ENCODE data around the gene NLRX1. TPM values are rescaled to one million over a fixed set of nuclear protein-coding genes. Genes with fewer than 3 reads are reported as not detected.

Gene NLRX1
- total and polyA plus RNA-seq, 10 donors, result 3.6 to 18.7 (median 14.0) TPM

DNA sequence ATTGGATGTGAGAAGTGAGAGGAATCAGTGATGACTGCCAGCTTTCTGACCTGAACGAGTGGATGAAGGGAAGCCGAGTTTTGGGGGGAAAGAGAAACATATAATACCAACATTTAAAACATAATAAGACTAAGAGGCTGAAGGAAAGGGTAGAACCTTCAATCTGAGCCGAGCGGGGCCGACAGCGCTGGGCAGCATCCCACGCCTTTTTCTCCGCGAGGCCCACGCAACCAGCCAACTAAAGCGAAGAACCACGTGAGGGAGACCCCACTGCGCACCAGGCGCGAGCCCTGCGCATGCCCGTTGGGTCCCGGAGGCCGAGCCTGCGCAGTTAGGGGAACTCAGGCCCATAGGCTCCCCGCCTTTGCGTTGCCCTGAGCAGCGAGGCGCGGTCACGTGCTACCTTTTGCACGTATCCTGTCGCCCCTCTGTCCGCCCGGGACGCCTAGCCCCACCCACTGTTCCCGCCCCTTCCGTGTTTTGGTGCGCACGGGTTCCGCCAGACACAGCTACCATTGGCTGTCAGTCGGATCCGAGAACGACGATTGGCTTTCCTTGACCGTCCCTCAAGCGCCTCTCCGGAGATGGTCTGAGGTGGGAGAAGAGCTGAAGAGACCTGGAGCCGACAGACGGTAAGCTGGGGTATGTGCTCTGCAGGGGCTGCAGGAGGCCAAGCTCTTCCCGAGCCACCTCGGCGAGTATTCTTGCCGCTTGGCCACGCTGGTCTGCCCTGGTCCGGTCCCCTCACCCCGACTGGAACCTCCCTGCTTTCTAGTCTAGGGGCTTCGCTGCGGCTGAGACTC, 47.3 kb upstream of the NLRX1 start, which contains the start of gene HINFP:
TSS of gene HINFP (plus strand) at position 573 of the 803 bp plus-strand sequence. CDS start 5,365 bp downstream, outside the sequence.
- intact Hi-C loops (cut with DNase I; ENCODE audit: low total_unique reads), result no loop called here
- WGBS, 5 donors, result 0 to 1% (median 1%) methylated on average over 45 to 54 of the region's 54 CpGs
- peak; percentile 100 for DNase-seq
- H3K27me3 ChIP-seq (replicated peaks in 1 of 7), result no peaks in the 10 kb centered on the region
- peak within 1 kb of the TSS; percentile 80 to 100 (median 92) for H3K4me3 ChIP-seq
- H3K36me3 ChIP-seq, result peaks cover 0 to 43% (median 18%) of the 10 kb centered on the region in 6 donors
- peak within 1 kb of the TSS; percentile 68 to 92 (median 87) for H3K27ac ChIP-seq
- H3K4me1 ChIP-seq, result peaks cover 14 to 68% (median 31%) of the 10 kb centered on the region in 6 donors
- H3K9me3 ChIP-seq, result no peaks in the 10 kb centered on the region
- TF ChIP-seq POLR2AphosphoS5 (IDR thresholded peaks at IDR 0.05) (peak; percentile 95 to 97 (median 96)), POLR2A (IDR thresholded peaks at IDR 0.05) (peak in 2 of 3 donors; percentile 24 to 69)
- TF ChIP-seq, protein P1, sequence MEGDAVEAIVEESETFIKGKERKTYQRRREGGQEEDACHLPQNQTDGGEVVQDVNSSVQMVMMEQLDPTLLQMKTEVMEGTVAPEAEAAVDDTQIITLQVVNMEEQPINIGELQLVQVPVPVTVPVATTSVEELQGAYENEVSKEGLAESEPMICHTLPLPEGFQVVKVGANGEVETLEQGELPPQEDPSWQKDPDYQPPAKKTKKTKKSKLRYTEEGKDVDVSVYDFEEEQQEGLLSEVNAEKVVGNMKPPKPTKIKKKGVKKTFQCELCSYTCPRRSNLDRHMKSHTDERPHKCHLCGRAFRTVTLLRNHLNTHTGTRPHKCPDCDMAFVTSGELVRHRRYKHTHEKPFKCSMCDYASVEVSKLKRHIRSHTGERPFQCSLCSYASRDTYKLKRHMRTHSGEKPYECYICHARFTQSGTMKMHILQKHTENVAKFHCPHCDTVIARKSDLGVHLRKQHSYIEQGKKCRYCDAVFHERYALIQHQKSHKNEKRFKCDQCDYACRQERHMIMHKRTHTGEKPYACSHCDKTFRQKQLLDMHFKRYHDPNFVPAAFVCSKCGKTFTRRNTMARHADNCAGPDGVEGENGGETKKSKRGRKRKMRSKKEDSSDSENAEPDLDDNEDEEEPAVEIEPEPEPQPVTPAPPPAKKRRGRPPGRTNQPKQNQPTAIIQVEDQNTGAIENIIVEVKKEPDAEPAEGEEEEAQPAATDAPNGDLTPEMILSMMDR (IDR thresholded peaks at IDR 0.05 in 8 of 11, conservative IDR thresholded peaks at IDR 0.05 in 3 of 11), result peak in 3 of 11 experiments; percentile 8 to 36 (median 15)

DNA sequence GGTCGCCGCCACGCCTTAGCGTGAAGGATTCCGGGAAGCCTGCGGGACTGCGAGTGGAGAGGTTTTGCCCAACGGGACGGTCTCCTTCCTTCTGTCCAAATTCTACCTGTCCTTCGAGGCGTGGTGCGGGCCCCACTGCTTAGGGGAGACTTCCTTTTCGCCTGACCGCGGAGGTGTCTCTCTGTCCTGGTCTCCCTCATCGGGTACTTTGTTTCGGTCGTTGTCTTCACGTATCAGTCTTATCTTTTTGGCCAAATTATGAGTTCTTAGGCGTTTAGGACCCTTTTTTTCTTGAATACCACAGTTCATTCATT, 46.8 kb upstream of the NLRX1 start:
- Histone ChIP-seq H3K4me3 (peak overlapping the region; percentile 80 to 100 (median 92)), H3K27ac (peak overlapping the region; percentile 68 to 92 (median 86)), H3K4me1 (peaks cover 14 to 68% (median 34%) of the 10 kb centered on the region in 6 donors), H3K9me3 (no peaks in the 10 kb centered on the region), H3K27me3 (replicated peaks in 1 of 7) (no peaks in the 10 kb centered on the region), H3K36me3 (peaks cover 0 to 43% (median 14%) of the 10 kb centered on the region in 6 donors)
- 0 to 1% (median 0%) methylated on average over 20 of the region's 20 CpGs for WGBS, 5 donors
- DNase-seq, result no peak
- intact Hi-C loops (cut with DNase I; ENCODE audit: low total_unique reads), result no loop called here
- no peak for TF ChIP-seq POLR2A (IDR thresholded peaks at IDR 0.05)
- TF ChIP-seq, protein P1 (IDR thresholded peaks at IDR 0.05 in 8 of 11, conservative IDR thresholded peaks at IDR 0.05 in 3 of 11), result no peak

DNA sequence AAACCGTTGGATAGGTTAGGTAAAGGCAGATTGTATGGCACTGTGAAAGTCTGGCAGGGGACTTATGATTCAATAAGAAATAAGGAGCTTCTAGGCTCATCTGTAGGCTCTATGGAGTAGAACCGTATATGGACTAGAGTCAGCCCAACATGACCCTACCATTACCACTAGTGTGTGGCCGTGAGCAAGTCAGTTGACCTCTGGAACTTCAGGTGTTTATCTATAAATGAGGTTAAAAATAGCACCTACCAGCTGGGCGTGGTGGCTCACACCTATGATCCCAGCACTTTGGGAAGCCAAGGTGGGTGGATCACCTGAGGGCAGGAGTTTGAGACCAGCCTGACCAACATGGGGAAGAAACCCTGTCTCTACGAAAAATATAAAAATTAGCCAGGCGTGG, 42.7 kb upstream of the NLRX1 start:
- no peak for TF ChIP-seq POLR2A (IDR thresholded peaks at IDR 0.05)
- TF ChIP-seq, protein P1 (IDR thresholded peaks at IDR 0.05 in 8 of 11, conservative IDR thresholded peaks at IDR 0.05 in 3 of 11), result no peak
- no peak for TF ChIP-seq POLR2AphosphoS5 (IDR thresholded peaks at IDR 0.05)
- H3K27ac ChIP-seq, result peak overlapping the region in 1 of 8 donors; percentile 41
- peaks cover 20 to 78% (median 43%) of the 10 kb centered on the region in 6 donors for H3K4me1 ChIP-seq
- H3K27me3 ChIP-seq (replicated peaks in 1 of 7), result no peaks in the 10 kb centered on the region
- no peak overlapping the region for H3K4me3 ChIP-seq
- no peaks in the 10 kb centered on the region for H3K9me3 ChIP-seq
- DNase-seq, result no peak
- intact Hi-C loops (cut with DNase I; ENCODE audit: low total_unique reads), result no loop called here
- WGBS, 5 donors, result 88 to 96% (median 94%) methylated on average over 6 of the region's 6 CpGs
- peaks cover 0 to 73% (median 39%) of the 10 kb centered on the region in 6 donors for H3K36me3 ChIP-seq

DNA sequence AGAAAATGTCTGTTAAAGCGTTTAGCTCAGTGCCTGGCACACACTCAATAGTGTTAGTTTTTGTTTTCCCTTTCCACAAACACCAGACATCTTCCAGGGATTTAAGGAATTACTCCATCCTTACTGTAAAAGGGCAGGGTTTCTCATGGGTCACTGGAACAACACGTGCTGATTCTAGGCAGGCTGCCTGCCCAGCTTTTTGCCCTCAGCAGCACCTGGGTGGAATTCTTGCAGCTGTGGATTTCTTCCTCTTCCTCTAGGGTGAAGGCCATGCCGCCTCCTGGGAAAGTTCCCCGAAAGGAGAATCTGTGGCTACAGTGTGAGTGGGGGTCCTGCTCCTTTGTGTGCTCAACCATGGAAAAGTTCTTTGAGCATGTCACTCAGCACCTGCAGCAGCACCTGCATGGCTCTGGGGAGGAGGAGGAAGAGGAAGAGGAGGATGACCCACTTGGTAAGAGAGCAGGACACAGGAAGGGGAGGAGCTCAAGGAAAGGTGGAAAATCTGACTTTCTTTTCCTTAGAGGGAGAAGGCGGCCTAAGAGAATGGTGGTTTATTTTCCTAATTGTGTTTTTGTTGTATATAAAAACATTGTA, 41.8 kb upstream of the NLRX1 start:
- Histone ChIP-seq H3K27ac (peak overlapping the region in 5 of 8 donors; percentile 10 to 56 (median 41)), H3K4me1 (peaks cover 19 to 78% (median 46%) of the 10 kb centered on the region in 6 donors), H3K4me3 (no peak overlapping the region), H3K27me3 (replicated peaks in 1 of 7) (no peaks in the 10 kb centered on the region), H3K36me3 (peaks cover 0 to 82% (median 48%) of the 10 kb centered on the region in 6 donors), H3K9me3 (no peaks in the 10 kb centered on the region)
- intact Hi-C loops (cut with DNase I; ENCODE audit: low total_unique reads), result no loop called here
- DNase-seq, result no peak
- TF ChIP-seq POLR2A (IDR thresholded peaks at IDR 0.05), result no peak
- TF ChIP-seq POLR2AphosphoS5 (IDR thresholded peaks at IDR 0.05), result peak in 1 of 3 donors; percentile 6
- TF ChIP-seq, protein P1 (IDR thresholded peaks at IDR 0.05 in 8 of 11, conservative IDR thresholded peaks at IDR 0.05 in 3 of 11), result no peak
- WGBS, 5 donors, result 65 to 80% (median 72%) methylated on average over 5 of the region's 5 CpGs
